ENCODE results near the gene SRSF3.

The SRSF3 gene

GRCh38 chr6:36622901-36623546 is 28.9 kb downstream of the SRSF3 start:
- ChIA-PET CTCF (interaction anchor here (0.7 to 4.5 kb wide), 22 partner anchors 8 to 159 kb away, joined by 3 to 55 read pairs (median 4); partner anchors contain the start of gene CDKN1A), POLR2A (no interaction called here)
- no peak for DNase-seq (ENCODE audit: extremely low spot score)
- TF ChIP-seq CTCF (IDR thresholded peaks at IDR 0.05; ENCODE audit: control extremely low read depth, extremely low read depth, low read depth, missing control alignments): no peak

DNA sequence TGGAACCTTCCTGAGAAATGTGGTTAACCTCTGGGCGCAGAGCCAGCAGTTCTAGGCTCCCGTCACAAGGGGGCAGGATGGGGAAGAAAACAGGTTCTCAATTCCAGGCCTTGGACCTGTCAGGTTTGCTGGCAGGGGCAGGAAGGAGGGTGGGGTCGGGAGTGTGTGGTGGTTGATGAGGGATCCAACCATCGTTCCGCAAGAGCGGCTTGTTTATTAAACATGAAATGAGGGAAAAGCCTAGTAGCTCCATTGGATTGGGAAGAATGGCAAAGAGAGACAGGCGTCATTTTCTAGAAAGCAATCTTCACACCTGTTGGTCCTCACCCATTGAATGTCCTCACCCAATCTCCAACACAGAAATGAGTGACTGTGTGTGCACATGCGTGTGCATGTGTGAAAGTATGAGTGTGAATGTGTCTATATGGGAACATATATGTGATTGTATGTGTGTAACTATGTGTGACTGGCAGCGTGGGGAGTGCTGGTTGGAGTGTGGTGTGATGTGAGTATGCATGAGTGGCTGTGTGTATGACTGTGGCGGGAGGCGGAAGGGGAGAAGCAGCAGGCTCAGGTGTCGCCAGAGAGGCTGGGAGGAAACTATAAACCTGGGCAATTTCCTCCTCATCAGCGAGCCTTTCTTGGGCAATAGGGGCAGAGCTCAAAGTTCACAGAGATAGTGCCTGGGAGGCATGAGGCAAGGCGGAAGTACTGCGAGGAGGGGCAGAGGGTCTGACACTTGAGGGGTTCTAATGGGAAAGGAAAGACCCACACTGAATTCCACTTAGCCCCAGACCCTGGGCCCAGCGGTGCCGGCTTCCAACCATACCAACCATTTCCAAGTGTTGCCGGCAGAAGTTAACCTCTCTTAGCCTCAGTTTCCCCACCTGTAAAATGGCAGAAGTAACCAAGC is 29.6 kb downstream of the SRSF3 start:
- DNase-seq (ENCODE audit: extremely low spot score): peak; percentile 84
- ChIA-PET CTCF (interaction anchor here (0.7 to 4.5 kb wide), 34 partner anchors 9 to 586 kb away, joined by 3 to 55 read pairs (median 4); partner anchors contain the start of gene CDKN1A), POLR2A (no interaction called here)
- TF ChIP-seq CTCF (IDR thresholded peaks at IDR 0.05; ENCODE audit: control extremely low read depth, extremely low read depth, low read depth, missing control alignments): peak; percentile 91

- ChIA-PET POLR2A (interaction anchor here (1.8 kb wide), 1 partner anchor 54 kb away, joined by 6 read pairs; the partner anchor contains the start of gene CDKN1A), CTCF (interaction anchor here (0.7 to 4.5 kb wide), 26 partner anchors 8 to 585 kb away, joined by 3 to 55 read pairs (median 4); partner anchors contain the start of gene CDKN1A)
These were observed 30.4 kb downstream of the SRSF3 start for GRCh38 chr6:36624461-36625157.

GRCh38 chr6:36625158-36625919 is 31.2 kb downstream of the SRSF3 start:
- no peak for TF ChIP-seq CTCF (IDR thresholded peaks at IDR 0.05; ENCODE audit: control extremely low read depth, extremely low read depth, low read depth, missing control alignments)
- POLR2A ChIA-PET: interaction anchor here (1.5 to 1.8 kb wide), 2 partner anchors 13 to 53 kb away, joined by 3 to 6 read pairs; partner anchors contain the start of gene CDKN1A
- CTCF ChIA-PET: interaction anchor here (1.2 to 4.5 kb wide), 9 partner anchors 10 to 140 kb away, joined by 3 to 55 read pairs (median 16); partner anchors contain the start of gene CDKN1A
- DNase-seq (ENCODE audit: extremely low spot score): no peak

More at GRCh38 chr6:36624461-36625157, 30.4 kb downstream of the SRSF3 start:
- no peak for TF ChIP-seq CTCF (IDR thresholded peaks at IDR 0.05; ENCODE audit: control extremely low read depth, extremely low read depth, low read depth, missing control alignments)
- DNase-seq (ENCODE audit: extremely low spot score): no peak

DNA sequence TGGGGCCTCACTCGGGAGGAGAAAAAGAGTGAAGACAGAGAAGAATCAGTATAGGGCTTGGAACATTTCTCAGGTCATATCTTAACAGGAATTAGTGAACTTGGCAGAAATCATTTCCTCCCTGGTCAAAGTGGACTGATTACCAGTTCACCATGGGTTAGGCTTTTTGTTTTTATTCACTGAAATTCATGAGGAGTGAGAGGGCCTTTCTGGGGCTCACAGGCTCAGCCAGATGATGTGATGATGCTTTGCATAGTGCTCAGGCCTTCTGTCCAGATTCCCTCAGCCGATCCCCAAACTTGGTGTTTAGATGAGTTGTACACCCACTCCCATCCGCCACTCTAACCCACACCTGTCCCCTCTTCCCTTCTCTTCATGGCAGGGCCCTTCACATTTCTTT is 32.5 kb downstream of the SRSF3 start:
- ChIA-PET CTCF (interaction anchor here (4.5 kb wide), 1 partner anchor 12 kb away, joined by 37 read pairs; no protein-coding TSS in a partner anchor), POLR2A (interaction anchor here (1.5 to 1.8 kb wide), 2 partner anchors 14 to 52 kb away, joined by 3 to 6 read pairs; partner anchors contain the start of gene CDKN1A)
- TF ChIP-seq CTCF (IDR thresholded peaks at IDR 0.05; ENCODE audit: control extremely low read depth, extremely low read depth, low read depth, missing control alignments): no peak
- no peak for DNase-seq (ENCODE audit: extremely low spot score)

All from GM10248 (cell line).